ENCODE measurements around the gene BST2. TPM values are rescaled to one million over a fixed set of nuclear protein-coding genes. Genes with fewer than 3 reads are reported as not detected.

BST2 gene
- polyA plus RNA-seq, 3 donors = 225 to 284 (median 272) TPM

GRCh38 chr19:17415121-17415520, 9.7 kb upstream of the BST2 start:
- no peak overlapping the region for H3K4me3 ChIP-seq (replicated peaks in 1 of 3; ENCODE audit: low read depth in 2 of 3, low read length in 3 of 3)
- 94% methylated on average over 4 of the region's 6 CpGs for WGBS (ENCODE audit: insufficient coverage)
- no peaks in the 10 kb centered on the region for H3K9me3 ChIP-seq (replicated peaks in 1 of 2; ENCODE audit: control insufficient read depth in 1 of 2, insufficient read depth in 1 of 2, low read length in 2 of 2)
- no peaks in the 10 kb centered on the region for H3K27me3 ChIP-seq (ENCODE audit: control insufficient read depth in 2 of 2, insufficient read depth in 2 of 2, low read length in 2 of 2)
- no peak overlapping the region for H3K27ac ChIP-seq (ENCODE audit: low read depth in 1 of 2, low read length in 2 of 2)
- peaks cover under 1% of the 10 kb centered on the region for H3K79me2 ChIP-seq (ENCODE audit: insufficient read depth, low read length)
- peaks cover 21% of the 10 kb centered on the region for H3K4me1 Mint-ChIP-seq
- H2AFZ ChIP-seq (ENCODE audit: insufficient read depth, low read depth, low read length, poor library complexity, severe bottlenecking) = no peak overlapping the region
- intact Hi-C loops (cut with micrococcal nuclease) = loop anchor here in 1 of 2 donors (5.0 kb wide), 1 partner anchor 1502 kb away; the partner anchor contains the start of genes COPE and DDX49
- peaks cover 46 to 61% of the 10 kb centered on the region in 2 donors for H3K36me3 Mint-ChIP-seq
- H3K4me2 ChIP-seq (replicated peaks; ENCODE audit: extremely low read depth, low read length, poor library complexity, severe bottlenecking) = no peak overlapping the region
- H3K9ac ChIP-seq (ENCODE audit: insufficient read depth, low read length, poor library complexity, severe bottlenecking) = no peak overlapping the region
- peaks cover 7 to 12% of the 10 kb centered on the region in 2 donors for H3K4me1 ChIP-seq (ENCODE audit: control insufficient read depth in 1 of 2, insufficient read depth in 2 of 2, low read length in 2 of 2)
- H3K27me3 Mint-ChIP-seq (ENCODE audit: low read depth in 3 of 3) = no peaks in the 10 kb centered on the region
- H3K27ac Mint-ChIP-seq = no peak overlapping the region
- H3K9me3 Mint-ChIP-seq = no peaks in the 10 kb centered on the region
- TF ChIP-seq, protein P1, sequence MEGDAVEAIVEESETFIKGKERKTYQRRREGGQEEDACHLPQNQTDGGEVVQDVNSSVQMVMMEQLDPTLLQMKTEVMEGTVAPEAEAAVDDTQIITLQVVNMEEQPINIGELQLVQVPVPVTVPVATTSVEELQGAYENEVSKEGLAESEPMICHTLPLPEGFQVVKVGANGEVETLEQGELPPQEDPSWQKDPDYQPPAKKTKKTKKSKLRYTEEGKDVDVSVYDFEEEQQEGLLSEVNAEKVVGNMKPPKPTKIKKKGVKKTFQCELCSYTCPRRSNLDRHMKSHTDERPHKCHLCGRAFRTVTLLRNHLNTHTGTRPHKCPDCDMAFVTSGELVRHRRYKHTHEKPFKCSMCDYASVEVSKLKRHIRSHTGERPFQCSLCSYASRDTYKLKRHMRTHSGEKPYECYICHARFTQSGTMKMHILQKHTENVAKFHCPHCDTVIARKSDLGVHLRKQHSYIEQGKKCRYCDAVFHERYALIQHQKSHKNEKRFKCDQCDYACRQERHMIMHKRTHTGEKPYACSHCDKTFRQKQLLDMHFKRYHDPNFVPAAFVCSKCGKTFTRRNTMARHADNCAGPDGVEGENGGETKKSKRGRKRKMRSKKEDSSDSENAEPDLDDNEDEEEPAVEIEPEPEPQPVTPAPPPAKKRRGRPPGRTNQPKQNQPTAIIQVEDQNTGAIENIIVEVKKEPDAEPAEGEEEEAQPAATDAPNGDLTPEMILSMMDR (IDR thresholded peaks at IDR 0.05) = no peak
- H4K20me1 ChIP-seq (ENCODE audit: insufficient read depth, low read length) = peaks cover 25% of the 10 kb centered on the region
- H3K4me3 Mint-ChIP-seq = no peak overlapping the region
- DNase-seq = no peak
- H3K36me3 ChIP-seq (replicated peaks in 1 of 2; ENCODE audit: control insufficient read depth in 1 of 2, insufficient read depth in 2 of 2, low read length in 2 of 2) = peaks cover 36 to 51% of the 10 kb centered on the region in 2 donors

DNA sequence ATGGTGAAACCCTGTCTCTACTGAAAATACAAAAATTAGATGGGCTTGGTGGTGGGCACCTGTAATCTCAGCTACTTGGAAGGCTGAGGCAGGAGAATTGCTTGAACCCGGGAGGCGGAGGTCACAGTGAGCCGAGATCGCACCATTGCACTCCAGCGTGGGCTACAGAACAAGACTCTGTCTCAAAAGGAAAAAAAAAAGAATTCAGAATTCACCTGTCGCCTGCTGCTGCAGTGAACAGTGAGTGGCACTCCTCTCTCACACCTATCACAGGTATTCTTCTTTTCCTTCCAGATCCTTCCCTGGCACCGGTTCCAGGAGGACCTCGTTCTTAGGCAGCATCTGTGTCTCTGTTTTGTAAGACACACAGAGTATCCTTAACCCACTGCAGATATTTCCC, 8.7 kb upstream of the BST2 start:
- Histone ChIP-seq H3K27ac (ENCODE audit: low read depth in 1 of 2, low read length in 2 of 2) (no peak overlapping the region), H3K4me2 (replicated peaks; ENCODE audit: extremely low read depth, low read length, poor library complexity, severe bottlenecking) (no peak overlapping the region), H3K9ac (ENCODE audit: insufficient read depth, low read length, poor library complexity, severe bottlenecking) (no peak overlapping the region), H2AFZ (ENCODE audit: insufficient read depth, low read depth, low read length, poor library complexity, severe bottlenecking) (no peak overlapping the region), H3K79me2 (ENCODE audit: insufficient read depth, low read length) (peaks cover 11% of the 10 kb centered on the region), H3K4me3 (replicated peaks in 1 of 3; ENCODE audit: low read depth in 2 of 3, low read length in 3 of 3) (no peak overlapping the region), H3K9me3 (replicated peaks in 1 of 2; ENCODE audit: control insufficient read depth in 1 of 2, insufficient read depth in 1 of 2, low read length in 2 of 2) (no peaks in the 10 kb centered on the region), H3K36me3 (replicated peaks in 1 of 2; ENCODE audit: control insufficient read depth in 1 of 2, insufficient read depth in 2 of 2, low read length in 2 of 2) (peaks cover 36 to 56% of the 10 kb centered on the region in 2 donors), H3K4me1 (ENCODE audit: control insufficient read depth in 1 of 2, insufficient read depth in 2 of 2, low read length in 2 of 2) (peaks cover 3 to 4% of the 10 kb centered on the region in 2 donors), H4K20me1 (ENCODE audit: insufficient read depth, low read length) (peaks cover 25% of the 10 kb centered on the region), H3K27me3 (ENCODE audit: control insufficient read depth in 2 of 2, insufficient read depth in 2 of 2, low read length in 2 of 2) (no peaks in the 10 kb centered on the region)
- Mint-ChIP-seq H3K36me3 (peaks cover 46 to 67% of the 10 kb centered on the region in 2 donors), H3K27ac (no peak overlapping the region), H3K27me3 (ENCODE audit: low read depth in 3 of 3) (no peaks in the 10 kb centered on the region), H3K4me3 (no peak overlapping the region), H3K9me3 (no peaks in the 10 kb centered on the region), H3K4me1 (peaks cover 16% of the 10 kb centered on the region)
- TF ChIP-seq, protein P1 (IDR thresholded peaks at IDR 0.05) = no peak
- WGBS (ENCODE audit: insufficient coverage) = 95% methylated on average over 8 of the region's 8 CpGs
- DNase-seq = no peak
- intact Hi-C loops (cut with micrococcal nuclease) = no loop called here

All from CD14-positive monocyte (primary cell).